ENCODE measurements around the gene RNF13. TPM values are rescaled to one million over a fixed set of nuclear protein-coding genes. Genes with fewer than 3 reads are reported as not detected.

Gene RNF13
- total and polyA plus RNA-seq, 2 of the 4 experiments (the other 2 are of a cell fraction) = 12.8 to 29.8 TPM

DNA sequence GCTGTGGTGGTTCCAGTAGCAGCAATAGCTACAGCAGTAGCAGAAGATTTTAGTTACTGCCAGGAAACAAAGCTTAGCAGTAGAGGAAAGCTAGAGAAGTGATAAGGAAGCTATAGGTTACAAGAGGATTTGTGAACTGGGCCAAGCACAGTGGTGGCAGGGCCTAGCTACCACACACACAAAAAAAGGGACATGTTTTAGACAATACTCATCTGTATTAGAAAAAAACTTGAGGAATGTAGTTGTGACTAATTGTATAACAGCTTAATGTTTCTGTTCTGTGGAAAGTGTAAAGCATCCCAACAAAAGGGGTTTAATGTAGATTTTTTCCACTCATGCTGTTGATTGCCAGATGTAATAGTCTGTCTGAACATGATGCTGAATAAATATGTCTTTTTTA lies 187.6 kb downstream of the RNF13 start:
- H2BK5ac ChIP-seq (ENCODE audit: low read depth, low read length, poor library complexity, severe bottlenecking) = no peak overlapping the region
- no peak overlapping the region for H2AK9ac ChIP-seq (replicated peaks; ENCODE audit: low read depth, low read length, poor library complexity)
- no peak overlapping the region for H3K27ac ChIP-seq (ENCODE audit: insufficient read depth, low read length)
- ChIA-PET CTCF (interaction anchor here (1.2 kb wide), 1 partner anchor 17 kb away, joined by 3 read pairs; no protein-coding TSS in a partner anchor), POLR2A (ENCODE audit: unreplicated experiment) (no interaction called here)
- no peaks in the 10 kb centered on the region for H3K9me1 ChIP-seq (ENCODE audit: insufficient read depth, low read length)
- H3K4me1 ChIP-seq (ENCODE audit: control insufficient read depth, insufficient read depth, low read length) = 0 out of 2 replicates have a peak, but pooled peaks cover 3% of the 10 kb centered on the region
- H3K23ac ChIP-seq (ENCODE audit: low read depth, low read length) = no peak overlapping the region
- no peaks in the 10 kb centered on the region for H3K27me3 ChIP-seq (ENCODE audit: control insufficient read depth, insufficient read depth, low read length)
- no peaks in the 10 kb centered on the region for H3K9me3 ChIP-seq (ENCODE audit: control insufficient read depth, insufficient read depth, low read length)
- H2BK20ac ChIP-seq (ENCODE audit: low read depth, low read length) = no peak overlapping the region
- H2BK15ac ChIP-seq (ENCODE audit: low read depth, low read length) = no peak overlapping the region
- H4K5ac ChIP-seq (ENCODE audit: low read depth, low read length) = no peak overlapping the region; the same call in 1 of the 2 replicates
- no peaks in the 10 kb centered on the region for H3K79me1 ChIP-seq (ENCODE audit: low read depth in 1 of 2, low read length in 2 of 2)
- DNase-seq (peak; percentile 10), ATAC-seq (ENCODE audit: low read depth) (peak; percentile 49; the same call in 1 of the 2 replicates)
- no peak overlapping the region for H2BK120ac ChIP-seq (ENCODE audit: low read depth, low read length)
- H3K4me3 ChIP-seq (ENCODE audit: insufficient read depth, low read depth, low read length) = no peak overlapping the region
- H4K91ac ChIP-seq (ENCODE audit: insufficient read depth, low read depth, low read length) = no peak overlapping the region
- H4K8ac ChIP-seq (ENCODE audit: low read depth in 2 of 2, low read length in 2 of 2) = no peak overlapping the region; a peak in 1 of 4 replicates
- H4K20me1 ChIP-seq (ENCODE audit: insufficient read depth, low read length) = no peaks in the 10 kb centered on the region
- dilution Hi-C loops (cut with HindIII; ENCODE audit: low sequenced_read_pairs, unreplicated experiment) = no loop called here
- no peak overlapping the region for H3K14ac ChIP-seq (replicated peaks; ENCODE audit: low read depth, low read length)
- no peak overlapping the region for H3K56ac ChIP-seq (ENCODE audit: extremely low read depth, insufficient read depth, low read length)
- H3K18ac ChIP-seq (ENCODE audit: low read depth, low read length) = no peak overlapping the region
- H3K36me3 ChIP-seq (ENCODE audit: control insufficient read depth, insufficient read depth, low read length) = no peaks in the 10 kb centered on the region
- H3K4me2 ChIP-seq (ENCODE audit: low read depth, low read length) = no peak overlapping the region
- H2AK5ac ChIP-seq (ENCODE audit: low read depth, low read length) = no peak overlapping the region
- TF ChIP-seq CEBPB (IDR thresholded peaks at IDR 0.05; ENCODE audit: low read depth, low read length) = no peak
- TF ChIP-seq, protein P1, sequence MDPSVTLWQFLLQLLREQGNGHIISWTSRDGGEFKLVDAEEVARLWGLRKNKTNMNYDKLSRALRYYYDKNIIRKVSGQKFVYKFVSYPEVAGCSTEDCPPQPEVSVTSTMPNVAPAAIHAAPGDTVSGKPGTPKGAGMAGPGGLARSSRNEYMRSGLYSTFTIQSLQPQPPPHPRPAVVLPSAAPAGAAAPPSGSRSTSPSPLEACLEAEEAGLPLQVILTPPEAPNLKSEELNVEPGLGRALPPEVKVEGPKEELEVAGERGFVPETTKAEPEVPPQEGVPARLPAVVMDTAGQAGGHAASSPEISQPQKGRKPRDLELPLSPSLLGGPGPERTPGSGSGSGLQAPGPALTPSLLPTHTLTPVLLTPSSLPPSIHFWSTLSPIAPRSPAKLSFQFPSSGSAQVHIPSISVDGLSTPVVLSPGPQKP (IDR thresholded peaks at IDR 0.05; ENCODE audit: borderline replicate concordance, low read depth, low read length) = no peak
- TF ChIP-seq MAZ (IDR thresholded peaks at IDR 0.05; ENCODE audit: borderline replicate concordance, low read depth, low read length) = no peak
- no peak for TF ChIP-seq NFE2L2 (IDR thresholded peaks at IDR 0.05; ENCODE audit: low read depth, low read length)
- in situ Hi-C loops (cut with MboI; ENCODE audit: low sequenced_read_pairs) = no loop called here
- H3K9ac ChIP-seq (ENCODE audit: low read depth, low read length) = no peak overlapping the region
- intact Hi-C loops (cut with micrococcal nuclease) = no loop called here
- H2AFZ ChIP-seq (replicated peaks; ENCODE audit: low read length, poor library complexity) = no peak overlapping the region
- no TSS peak for BruUV-seq (replicated peaks)
- H3K4ac ChIP-seq (ENCODE audit: low read depth, low read length) = no peak overlapping the region

Measured in IMR-90 (cell line).